ENCODE results near the gene USP22. TPM values are rescaled to one million over a fixed set of nuclear protein-coding genes. Genes with fewer than 3 reads are reported as not detected.

Gene USP22
- total and polyA plus RNA-seq, 10 of the 15 experiments (the other 5 are each of a cell fraction or from before 2014, with no cell fraction given): 10.8 to 218 (median 98.8) TPM

- TF ChIP-seq PKNOX1 (IDR thresholded peaks at IDR 0.05): no peak
- no peak for TF ChIP-seq ZNF24 (IDR thresholded peaks at IDR 0.05)
- TF ChIP-seq ZBTB11 (CRISPR knock-in tag; IDR thresholded peaks at IDR 0.05): no peak
- no peak for TF ChIP-seq STAT1 (conservative IDR thresholded peaks at IDR 0.05)
- TF ChIP-seq RAD51 (IDR thresholded peaks at IDR 0.05): no peak
- no peak for TF ChIP-seq PRDM15 (CRISPR knock-in tag; IDR thresholded peaks at IDR 0.05)
- in situ Hi-C loops (cut with MboI): loop anchor here (25.0 kb wide), 1 partner anchor 517 kb away; no protein-coding TSS in a partner anchor
- DNase-seq (ENCODE audit: low read depth, low spot score) (no peak), ATAC-seq (no peak), FAIRE-seq (no peak)
- Histone ChIP-seq H4K20me1 (ENCODE audit: control insufficient read depth, insufficient read depth) (no peaks in the 10 kb centered on the region), H3K9me3 (replicated peaks; ENCODE audit: control insufficient read depth, insufficient read depth, low read length) (no peaks in the 10 kb centered on the region), H3K4me2 (ENCODE audit: control insufficient read depth, insufficient read depth) (no peak overlapping the region), H3K9ac (ENCODE audit: control insufficient read depth, insufficient read depth, low read length) (no peak overlapping the region), H3K36me3 (ENCODE audit: control insufficient read depth in 2 of 2, insufficient read depth in 2 of 2, low read length in 1 of 2) (no peaks in the 10 kb centered on the region), H3K79me2 (ENCODE audit: control insufficient read depth, insufficient read depth, low read length) (no peaks in the 10 kb centered on the region), H3K4me3 (no peak overlapping the region), H3K27me3 (replicated peaks in 1 of 2; ENCODE audit: control insufficient read depth in 2 of 2, insufficient read depth in 2 of 2, low read length in 1 of 2) (no peaks in the 10 kb centered on the region; a peak in 1 of 4 replicates), H2AFZ (ENCODE audit: control insufficient read depth, low read depth, low read length) (no peak overlapping the region), H3K4me1 (ENCODE audit: control insufficient read depth, insufficient read depth, low read length) (peaks cover 23% of the 10 kb centered on the region), H3K27ac (ENCODE audit: control insufficient read depth, insufficient read depth) (no peak overlapping the region)
- WGBS (ENCODE audit: insufficient coverage, insufficient replicate concordance, low lambda C conversion rate, missing lambda C conversion rate): 44% methylated on average over 4 of the region's 4 CpGs
- ChIA-PET POLR2A (no interaction called here), SMC1A (ENCODE audit: uncharacterized antibody, unreplicated experiment) (no interaction called here), RAD21 (ENCODE audit: unreplicated experiment) (no interaction called here), CTCF (no interaction called here)
- intact Hi-C loops (cut with micrococcal nuclease; ENCODE audit: unreplicated experiment): no loop called here
- BruUV-seq (replicated peaks): no TSS peak
Observed at GRCh38 chr17:20970329-20970728, 72.5 kb downstream of the USP22 start.
